Ascending aorta (tissue), 2 donors: Measurements from ENCODE around the gene WDR64. TPM values are rescaled to one million over a fixed set of nuclear protein-coding genes. Genes with fewer than 3 reads are reported as not detected.

Experiments
- DNase-seq, 2 donors: peaks; one replicate each; pipeline ENCODE4 v3.0.0-alpha.2; 2019; ENCODE audit warnings: low spot score in 2 of 2
- H3K27ac ChIP-seq, 2 donors: fragments of 200-600 bp; sonication (generic); one replicate each; pipeline ENCODE4 v1.5.1; 2016 to 2017; ENCODE audit warnings: mild to moderate bottlenecking in 1 of 2
- H3K27me3 ChIP-seq: fragments of 200-600 bp; sonication (generic); one replicate; pipeline ENCODE4 v1.5.1; 2017
- H3K36me3 ChIP-seq, 2 donors: fragments of 200-600 bp; sonication (generic); one replicate each; pipeline ENCODE4 v1.5.1; 2016
- H3K4me1 ChIP-seq, 2 donors: fragments of 200-600 bp; sonication (generic); one replicate each; pipeline ENCODE4 v1.5.1; 2016 to 2017; ENCODE audit warnings: mild to moderate bottlenecking in 1 of 2
- H3K4me3 ChIP-seq, 2 donors: fragments of 200-600 bp; sonication (generic); one replicate each; pipeline ENCODE4 v1.5.1; 2016 to 2017; ENCODE audit warnings: mild to moderate bottlenecking in 1 of 2
- H3K9me3 ChIP-seq, 2 donors: fragments of 200-600 bp; sonication (generic); one replicate each; pipeline ENCODE4 v1.5.1; 2016
- intact Hi-C: fragments of 100-400 bp; cut with DNase I; formaldehyde crosslinking; loops from one replicate; pipeline ENCODE4 v1.15.1; 2023
- total RNA-seq: library from RNA; depleted of rRNA; stranded (reverse); fragments of >200 nt; gene quantifications from one replicate; pipeline ENCODE4 v1.1.0, GENCODE V29; 2016
- TF ChIP-seq, protein P1 (sequence below), 3 experiments: fragments of 200-600 bp in 2 of 3; fragments of 450-650 bp in 1 of 3; sonication (generic) in 2 of 3; IDR thresholded peaks; one replicate each; pipeline ENCODE4 v1.5.1; 2016 to 2019; ENCODE audit warnings: antibody characterized with exemption in 3 of 3, mild to moderate bottlenecking in 1 of 3, moderate library complexity in 1 of 3

Gene WDR64
- total RNA-seq, 1 donor from 2014 or later, result not detected

- Histone ChIP-seq H3K4me1 (no peaks in the 10 kb centered on the region), H3K4me3 (no peak overlapping the region), H3K27me3 (no peaks in the 10 kb centered on the region), H3K9me3 (no peaks in the 10 kb centered on the region), H3K36me3 (no peaks in the 10 kb centered on the region), H3K27ac (no peak overlapping the region)
- TF ChIP-seq, protein P1, sequence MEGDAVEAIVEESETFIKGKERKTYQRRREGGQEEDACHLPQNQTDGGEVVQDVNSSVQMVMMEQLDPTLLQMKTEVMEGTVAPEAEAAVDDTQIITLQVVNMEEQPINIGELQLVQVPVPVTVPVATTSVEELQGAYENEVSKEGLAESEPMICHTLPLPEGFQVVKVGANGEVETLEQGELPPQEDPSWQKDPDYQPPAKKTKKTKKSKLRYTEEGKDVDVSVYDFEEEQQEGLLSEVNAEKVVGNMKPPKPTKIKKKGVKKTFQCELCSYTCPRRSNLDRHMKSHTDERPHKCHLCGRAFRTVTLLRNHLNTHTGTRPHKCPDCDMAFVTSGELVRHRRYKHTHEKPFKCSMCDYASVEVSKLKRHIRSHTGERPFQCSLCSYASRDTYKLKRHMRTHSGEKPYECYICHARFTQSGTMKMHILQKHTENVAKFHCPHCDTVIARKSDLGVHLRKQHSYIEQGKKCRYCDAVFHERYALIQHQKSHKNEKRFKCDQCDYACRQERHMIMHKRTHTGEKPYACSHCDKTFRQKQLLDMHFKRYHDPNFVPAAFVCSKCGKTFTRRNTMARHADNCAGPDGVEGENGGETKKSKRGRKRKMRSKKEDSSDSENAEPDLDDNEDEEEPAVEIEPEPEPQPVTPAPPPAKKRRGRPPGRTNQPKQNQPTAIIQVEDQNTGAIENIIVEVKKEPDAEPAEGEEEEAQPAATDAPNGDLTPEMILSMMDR (IDR thresholded peaks at IDR 0.05), result no peak
- DNase-seq, result no peak
- intact Hi-C loops, result no loop called here
Measured at GRCh38 chr1:241614144-241614543, 37.9 kb upstream of the WDR64 start.

DNA sequence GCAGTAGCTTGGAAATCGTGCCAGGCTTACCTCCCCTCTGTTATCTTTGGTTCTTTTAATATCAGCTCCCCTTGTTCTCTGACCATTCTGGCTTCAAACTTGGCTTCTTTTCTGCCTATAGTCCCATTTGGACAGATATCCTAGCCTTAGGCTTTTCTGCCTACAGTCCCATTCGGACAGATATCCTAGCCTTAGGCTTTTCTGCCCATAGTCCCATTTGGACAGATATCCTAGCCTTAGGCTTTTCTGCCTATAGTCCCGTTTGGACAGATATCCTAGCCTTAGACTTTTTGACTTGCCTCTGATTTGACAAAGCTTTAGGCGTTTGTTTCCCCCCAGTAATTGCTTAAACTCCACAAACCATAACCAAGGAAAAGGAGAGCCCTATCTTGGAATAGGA, 37.5 kb upstream of the WDR64 start:
- Histone ChIP-seq H3K36me3 (no peaks in the 10 kb centered on the region), H3K9me3 (no peaks in the 10 kb centered on the region), H3K4me3 (no peak overlapping the region), H3K27ac (no peak overlapping the region), H3K27me3 (no peaks in the 10 kb centered on the region), H3K4me1 (no peaks in the 10 kb centered on the region)
- TF ChIP-seq, protein P1 (IDR thresholded peaks at IDR 0.05), result no peak
- intact Hi-C loops, result no loop called here
- no peak for DNase-seq

- Histone ChIP-seq H3K36me3 (no peaks in the 10 kb centered on the region), H3K27ac (no peak overlapping the region), H3K27me3 (no peaks in the 10 kb centered on the region), H3K4me3 (no peak overlapping the region), H3K9me3 (no peaks in the 10 kb centered on the region), H3K4me1 (no peaks in the 10 kb centered on the region)
- TF ChIP-seq, protein P1 (IDR thresholded peaks at IDR 0.05), result no peak
- intact Hi-C loops, result no loop called here
- DNase-seq, result no peak
Measured at GRCh38 chr1:241615043-241615974, 36.8 kb upstream of the WDR64 start.

DNA sequence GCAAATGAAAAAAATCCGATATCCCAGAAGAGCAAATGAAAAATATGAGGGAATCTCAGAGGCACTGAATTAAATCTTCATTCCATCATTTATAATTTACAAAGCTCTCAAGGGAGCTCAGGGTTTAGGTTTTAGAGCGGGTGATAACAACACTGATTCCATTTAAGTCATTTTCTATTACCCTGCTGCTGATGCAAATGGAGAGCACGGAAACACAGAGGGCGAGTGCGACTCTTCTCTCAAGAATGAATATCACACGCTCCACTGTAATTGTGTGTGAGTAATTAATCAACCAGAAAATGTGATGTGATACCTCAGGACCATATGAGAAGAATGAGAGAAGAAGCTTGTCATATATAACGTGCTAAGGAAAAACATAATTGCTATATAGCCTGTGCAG, 34.7 kb upstream of the WDR64 start:
- Histone ChIP-seq H3K9me3 (no peaks in the 10 kb centered on the region), H3K36me3 (no peaks in the 10 kb centered on the region), H3K4me3 (no peak overlapping the region), H3K27ac (no peak overlapping the region), H3K4me1 (no peaks in the 10 kb centered on the region), H3K27me3 (no peaks in the 10 kb centered on the region)
- TF ChIP-seq, protein P1 (IDR thresholded peaks at IDR 0.05), result no peak
- no peak for DNase-seq
- intact Hi-C loops, result no loop called here

GRCh38 chr1:241622669-241623068, 29.4 kb upstream of the WDR64 start:
- DNase-seq, result no peak
- intact Hi-C loops, result no loop called here

More at GRCh38 chr1:241622669-241623068, 29.4 kb upstream of the WDR64 start:
- TF ChIP-seq, protein P1 (IDR thresholded peaks at IDR 0.05), result no peak
- H3K27me3 ChIP-seq, result no peaks in the 10 kb centered on the region
- H3K27ac ChIP-seq, result no peak overlapping the region
- H3K4me1 ChIP-seq, result no peaks in the 10 kb centered on the region
- H3K4me3 ChIP-seq, result no peak overlapping the region
- no peaks in the 10 kb centered on the region for H3K9me3 ChIP-seq
- H3K36me3 ChIP-seq, result no peaks in the 10 kb centered on the region
